ENCODE results near the gene SRPX2. TPM values are rescaled to one million over a fixed set of nuclear protein-coding genes. Genes with fewer than 3 reads are reported as not detected.

Gene SRPX2
- total RNA-seq, 1 experiment from 2014 or later: 31.5 TPM

GRCh38 chrX:100658941-100659381, 15.0 kb downstream of the SRPX2 start:
- DNase-seq: no peak
- BruUV-seq (replicated peaks): no TSS peak
- Mint-ChIP-seq H3K9me3 (ENCODE audit: low read depth, unreplicated experiment) (no peaks in the 10 kb centered on the region), H3K4me3 (ENCODE audit: low read depth, unreplicated experiment) (no peak overlapping the region), H3K36me3 (ENCODE audit: insufficient read depth, unreplicated experiment) (peaks cover 5% of the 10 kb centered on the region), H3K4me1 (ENCODE audit: low read depth, unreplicated experiment) (peaks cover 31% of the 10 kb centered on the region), H3K27me3 (ENCODE audit: unreplicated experiment) (no peaks in the 10 kb centered on the region), H3K27ac (ENCODE audit: unreplicated experiment) (no peak overlapping the region)
- intact Hi-C loops (cut with micrococcal nuclease; ENCODE audit: unreplicated experiment): no loop called here
- TF ChIP-seq CTCF (IDR thresholded peaks at IDR 0.05; ENCODE audit: unreplicated experiment): no peak
- CTCF ChIA-PET: interaction anchor here (1.0 kb wide), 1 partner anchor 12 kb away, joined by 11 read pairs; no protein-coding TSS in a partner anchor

- Mint-ChIP-seq H3K27ac (ENCODE audit: unreplicated experiment) (no peak overlapping the region), H3K27me3 (ENCODE audit: unreplicated experiment) (no peaks in the 10 kb centered on the region), H3K4me3 (ENCODE audit: low read depth, unreplicated experiment) (no peak overlapping the region), H3K9me3 (ENCODE audit: low read depth, unreplicated experiment) (no peaks in the 10 kb centered on the region), H3K4me1 (ENCODE audit: low read depth, unreplicated experiment) (peaks cover 25% of the 10 kb centered on the region), H3K36me3 (ENCODE audit: insufficient read depth, unreplicated experiment) (peaks cover 5% of the 10 kb centered on the region)
- no peak for TF ChIP-seq CTCF (IDR thresholded peaks at IDR 0.05; ENCODE audit: unreplicated experiment)
- BruUV-seq (replicated peaks): no TSS peak
- CTCF ChIA-PET: interaction anchor here (1.0 kb wide), 1 partner anchor 12 kb away, joined by 11 read pairs; no protein-coding TSS in a partner anchor
- intact Hi-C loops (cut with micrococcal nuclease; ENCODE audit: unreplicated experiment): no loop called here
- no peak for DNase-seq
Measured at GRCh38 chrX:100659431-100660137, 15.6 kb downstream of the SRPX2 start.

GRCh38 chrX:100662170-100662569, 18.2 kb downstream of the SRPX2 start:
- Mint-ChIP-seq H3K27me3 (ENCODE audit: unreplicated experiment) (no peaks in the 10 kb centered on the region), H3K36me3 (ENCODE audit: insufficient read depth, unreplicated experiment) (peaks cover 5% of the 10 kb centered on the region), H3K27ac (ENCODE audit: unreplicated experiment) (no peak overlapping the region), H3K4me3 (ENCODE audit: low read depth, unreplicated experiment) (no peak overlapping the region), H3K4me1 (ENCODE audit: low read depth, unreplicated experiment) (peaks cover 22% of the 10 kb centered on the region), H3K9me3 (ENCODE audit: low read depth, unreplicated experiment) (no peaks in the 10 kb centered on the region)
- no peak for DNase-seq
- CTCF ChIA-PET: no interaction called here
- BruUV-seq (replicated peaks): no TSS peak
- no peak for TF ChIP-seq CTCF (IDR thresholded peaks at IDR 0.05; ENCODE audit: unreplicated experiment)
- intact Hi-C loops (cut with micrococcal nuclease; ENCODE audit: unreplicated experiment): no loop called here

GRCh38 chrX:100662796-100663195, 18.8 kb downstream of the SRPX2 start:
- intact Hi-C loops (cut with micrococcal nuclease; ENCODE audit: unreplicated experiment): no loop called here
- BruUV-seq (replicated peaks): no TSS peak
- Mint-ChIP-seq H3K9me3 (ENCODE audit: low read depth, unreplicated experiment) (no peaks in the 10 kb centered on the region), H3K27ac (ENCODE audit: unreplicated experiment) (no peak overlapping the region), H3K36me3 (ENCODE audit: insufficient read depth, unreplicated experiment) (peaks cover 5% of the 10 kb centered on the region), H3K4me1 (ENCODE audit: low read depth, unreplicated experiment) (peaks cover 22% of the 10 kb centered on the region), H3K27me3 (ENCODE audit: unreplicated experiment) (no peaks in the 10 kb centered on the region), H3K4me3 (ENCODE audit: low read depth, unreplicated experiment) (no peak overlapping the region)
- no peak for TF ChIP-seq CTCF (IDR thresholded peaks at IDR 0.05; ENCODE audit: unreplicated experiment)
- CTCF ChIA-PET: no interaction called here
- DNase-seq: no peak
